RPMI7951 (cell line): Measurements from ENCODE around the gene REL. TPM values are rescaled to one million over a fixed set of nuclear protein-coding genes. Genes with fewer than 3 reads are reported as not detected.
A peak's percentile ranks its signal among the peaks of the same experiment; 100 is the strongest.
"Not testable (repeated sequence)": the region's sequence is repeated elsewhere in the genome, so short reads cannot be mapped to it uniquely, and the experiment has no call there.

ENCODE experiments used
- DNase-seq: peaks from one replicate; pipeline ENCODE4 v3.0.0-alpha.2; 2012; ENCODE audit warnings: low read depth
- total RNA-seq: library from RNA; depleted of rRNA; stranded (reverse); fragments of >200 nt; shearing (Covaris generic); gene quantifications from 2 replicates; pipeline ENCODE4 v1.2.3, GENCODE V29; 2014

REL gene
- total RNA-seq, 1 experiment from 2014 or later, result 6.1 TPM

DNA sequence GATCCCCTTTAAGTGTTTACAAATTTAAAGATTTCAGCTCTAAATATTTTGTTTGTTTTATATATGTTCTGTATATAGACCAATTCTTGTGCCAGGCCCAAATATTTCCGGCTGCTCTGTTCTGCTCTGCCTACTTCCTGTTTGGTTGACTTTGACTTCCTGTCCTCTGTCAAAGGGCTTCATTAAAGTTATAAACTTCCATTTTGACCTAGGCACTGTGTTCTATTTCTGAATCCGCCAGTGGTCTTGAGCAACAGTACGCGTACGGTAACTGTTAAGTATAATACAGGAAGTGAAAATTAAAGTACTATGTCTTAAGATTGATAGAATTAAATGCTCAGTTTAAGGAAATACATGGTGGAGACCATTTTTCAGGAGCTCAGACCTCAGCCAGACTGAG is 13.5 kb upstream of the REL start:
- no peak for DNase-seq

DNA sequence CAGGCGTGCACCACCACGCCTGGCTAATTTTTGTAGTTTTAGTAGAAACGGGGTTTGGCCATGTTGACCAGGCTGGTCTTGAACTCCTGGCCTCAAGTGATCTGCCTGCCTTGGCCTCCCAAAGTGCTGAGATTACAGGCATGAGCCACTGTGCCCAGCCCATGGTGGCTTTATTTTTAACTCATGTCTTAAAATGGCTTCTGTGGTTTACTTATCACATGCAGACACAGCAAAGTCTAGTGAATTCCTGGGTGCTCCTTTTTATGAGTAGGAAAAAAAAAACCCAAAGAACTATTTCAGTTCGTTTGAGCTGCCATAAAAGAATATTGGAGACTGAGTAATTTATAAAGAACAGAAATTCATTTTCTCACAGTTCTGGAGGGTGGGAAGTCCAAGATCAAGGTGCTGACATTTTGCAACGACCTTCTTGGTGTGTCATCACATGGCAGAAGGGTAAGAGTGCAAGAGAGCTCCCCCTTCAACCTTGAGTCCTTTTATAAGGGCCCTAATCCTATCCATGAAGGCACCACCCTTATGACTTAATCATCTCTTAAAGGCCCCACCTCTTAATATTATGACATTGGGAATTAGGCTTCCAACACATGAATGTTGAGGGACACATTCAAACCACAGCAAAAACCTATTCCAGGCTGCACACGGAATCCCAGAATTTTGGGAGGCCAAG is 12.6 kb upstream of the REL start:
- no peak for DNase-seq

GRCh38 chr2:60872510-60872928 is 8.9 kb upstream of the REL start:
- DNase-seq, result no peak

- no peak for DNase-seq
Observed at GRCh38 chr2:60873381-60873780, 8.0 kb upstream of the REL start.

- no peak for DNase-seq
Observed at GRCh38 chr2:60875520-60875919, 5.9 kb upstream of the REL start.

GRCh38 chr2:60880643-60881046 is 729 bp upstream of the REL start:
- DNase-seq, result peak; percentile 39

DNA sequence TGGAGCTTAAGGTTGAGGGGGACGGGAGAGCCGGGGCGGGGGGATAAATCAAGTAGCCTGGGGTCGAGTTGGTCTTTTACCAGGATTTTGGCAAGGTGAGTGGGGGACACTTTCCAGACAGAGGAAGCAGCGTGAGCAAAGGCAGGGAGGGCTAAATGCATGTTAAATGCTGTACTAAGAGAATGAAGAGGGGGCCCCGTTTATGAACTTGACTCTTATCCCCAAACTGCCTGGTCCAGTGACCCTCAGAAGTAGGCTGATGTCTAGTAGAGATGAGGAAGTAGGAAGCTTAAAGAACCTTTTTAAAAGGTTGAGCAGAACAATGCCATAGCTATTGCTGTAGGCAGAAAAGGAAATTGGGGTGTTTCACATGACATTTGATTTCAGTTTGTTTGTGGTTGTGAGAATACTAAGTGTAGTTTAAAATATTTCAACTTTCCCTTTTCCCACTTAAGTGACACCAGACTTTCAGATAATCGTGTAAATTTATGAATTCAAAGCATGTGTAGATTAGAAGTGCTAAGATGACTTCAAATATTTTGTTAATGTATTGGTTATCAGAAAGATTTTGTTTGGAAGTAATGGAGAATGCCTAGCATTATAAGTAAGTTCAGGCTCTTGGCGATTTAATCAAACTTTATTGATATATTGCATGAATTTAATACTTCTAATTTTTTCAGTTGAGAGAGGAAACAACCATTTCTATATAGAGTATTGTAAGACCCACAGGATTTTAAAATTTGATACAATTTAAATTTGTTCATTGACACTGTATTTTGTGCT is 1.8 kb downstream of the REL start:
- peak; percentile 14 for DNase-seq

GRCh38 chr2:60883896-60884295 is 2.5 kb downstream of the REL start:
- DNase-seq, result no peak

- DNase-seq, result peak; percentile 18
Observed at GRCh38 chr2:60884800-60885199, 3.4 kb downstream of the REL start.

- DNase-seq, result no peak
Observed at GRCh38 chr2:60885683-60886082, 4.3 kb downstream of the REL start.

GRCh38 chr2:60886991-60887390 is 5.6 kb downstream of the REL start:
- no peak for DNase-seq

GRCh38 chr2:60888853-60889252 is 7.5 kb downstream of the REL start:
- DNase-seq, result no peak

GRCh38 chr2:60889581-60890392 is 8.4 kb downstream of the REL start:
- not testable (repeated sequence) for DNase-seq

GRCh38 chr2:60890393-60890707 is 9.0 kb downstream of the REL start:
- DNase-seq, result no peak

DNA sequence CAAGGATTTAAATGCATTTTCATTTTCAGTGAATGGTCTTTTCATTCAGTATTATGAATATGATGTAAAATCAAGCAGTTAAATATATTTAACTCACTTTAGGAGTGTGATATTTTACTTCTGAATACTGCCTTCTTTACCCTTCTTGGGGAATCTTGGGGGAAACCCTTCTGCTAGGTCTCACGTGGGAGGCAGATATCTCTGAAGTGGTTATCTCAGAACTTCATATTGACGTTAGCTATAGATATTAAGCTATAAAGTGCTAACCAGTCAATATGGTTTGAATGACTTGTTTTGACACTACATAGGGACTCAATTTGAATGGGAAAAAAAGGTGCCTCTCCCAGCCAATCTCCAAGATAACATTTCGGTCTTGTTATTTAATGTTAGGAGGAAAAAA is 9.8 kb downstream of the REL start:
- DNase-seq, result no peak

GRCh38 chr2:60898567-60898966 is 17.2 kb downstream of the REL start:
- DNase-seq, result no peak

DNA sequence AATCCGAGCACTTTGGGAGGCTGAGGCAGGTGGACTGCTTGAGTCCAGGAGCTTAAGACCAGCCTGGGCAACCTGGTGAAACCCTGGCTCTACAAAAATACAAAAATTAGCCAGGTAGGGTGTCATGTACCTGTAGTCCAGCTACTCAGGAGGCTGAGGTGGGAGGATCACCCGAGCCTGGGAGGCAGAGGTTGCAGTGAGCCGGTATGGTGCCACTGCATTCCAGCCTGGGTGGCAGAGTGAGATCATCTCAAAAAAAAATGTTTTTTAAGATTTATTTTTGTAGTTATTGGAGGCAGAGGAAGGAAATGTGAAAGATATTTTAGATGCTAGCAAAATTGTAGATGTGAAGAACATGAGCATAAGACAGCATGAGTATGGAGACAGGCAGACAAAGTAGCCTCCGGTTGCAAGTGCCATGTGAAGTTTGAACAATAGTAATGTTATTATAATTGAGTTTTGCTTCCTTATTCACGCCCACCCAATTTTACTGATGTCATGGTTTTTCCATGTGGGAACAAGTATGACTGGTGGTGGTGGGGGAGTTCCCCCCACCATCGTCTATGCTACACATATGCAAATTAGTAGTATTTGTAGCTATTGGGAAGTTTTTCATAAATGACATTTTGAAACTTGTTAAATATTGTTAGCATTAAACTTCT is 18.0 kb downstream of the REL start:
- no peak for DNase-seq

GRCh38 chr2:60899892-60900249 is 18.5 kb downstream of the REL start:
- no peak for DNase-seq

DNA sequence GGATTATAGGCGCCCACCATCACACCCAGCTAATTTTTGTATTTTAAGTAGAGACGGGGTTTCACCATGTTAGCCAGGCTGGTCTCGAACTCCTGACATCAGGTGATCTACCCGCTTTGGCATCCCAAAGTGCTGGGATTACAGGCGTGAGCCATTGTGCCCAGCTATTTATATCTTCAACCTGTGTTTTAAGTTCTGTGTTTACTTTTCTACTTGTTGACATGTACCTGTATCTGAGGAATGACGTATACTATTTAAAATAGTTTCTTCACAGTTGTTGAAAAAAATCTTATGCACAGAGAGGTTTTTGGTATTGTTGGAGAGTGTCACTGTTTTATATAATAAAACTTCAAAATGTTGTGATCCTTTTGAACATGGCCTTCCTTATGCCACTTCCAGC is 19.9 kb downstream of the REL start:
- not testable (repeated sequence) for DNase-seq

- DNase-seq, result not testable (repeated sequence)
Observed at GRCh38 chr2:60905867-60906266, 24.5 kb downstream of the REL start.

DNA sequence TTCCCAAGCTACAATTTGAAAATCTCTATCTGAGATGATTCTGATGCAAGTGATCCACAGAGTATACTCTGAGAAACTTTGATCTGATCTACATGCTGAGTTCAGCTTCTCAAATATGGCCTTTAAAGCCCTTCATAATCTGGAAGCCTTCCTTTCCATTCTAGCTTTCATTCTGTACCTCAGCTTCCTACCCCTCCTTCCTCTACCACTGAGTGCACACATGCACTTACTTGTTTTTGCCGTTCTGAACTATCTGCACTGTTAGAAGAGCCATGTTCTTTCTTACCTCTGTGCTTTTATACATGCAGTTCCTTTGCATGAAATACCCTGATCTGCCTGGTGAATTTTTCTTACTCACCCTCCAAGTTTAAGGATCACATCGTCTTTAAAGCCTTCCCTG is 25.0 kb downstream of the REL start:
- DNase-seq, result no peak

- DNase-seq, result no peak
Observed at GRCh38 chr2:60907329-60907728, 26.0 kb downstream of the REL start.
